Sigmoid colon (tissue), 4 donors: ENCODE results near the gene NUFIP1.

Experiments used
- EP300 ChIP-seq, 4 donors: sonication (generic); formaldehyde crosslinking; IDR thresholded peaks; one replicate each; pipeline ENCODE4 v1.6.1; 2017; ENCODE audit warnings: antibody characterized with exemption in 4 of 4
- POLR2A ChIP-seq, 2 donors: fragments of 450-650 bp; IDR thresholded peaks; one replicate each; pipeline ENCODE4 v1.6.1; 2016; ENCODE audit warnings: antibody characterized with exemption in 2 of 2, mild to moderate bottlenecking in 2 of 2, moderate library complexity in 2 of 2
- TF ChIP-seq, protein P1 (sequence below), 4 experiments: fragments of 450-650 bp in 3 of 4; fragments of 200-600 bp in 1 of 4; IDR thresholded peaks; one replicate each; pipeline ENCODE4 v1.5.1; 2016 to 2019; ENCODE audit warnings: antibody characterized with exemption in 4 of 4, mild to moderate bottlenecking in 3 of 4, moderate library complexity in 2 of 4

DNA sequence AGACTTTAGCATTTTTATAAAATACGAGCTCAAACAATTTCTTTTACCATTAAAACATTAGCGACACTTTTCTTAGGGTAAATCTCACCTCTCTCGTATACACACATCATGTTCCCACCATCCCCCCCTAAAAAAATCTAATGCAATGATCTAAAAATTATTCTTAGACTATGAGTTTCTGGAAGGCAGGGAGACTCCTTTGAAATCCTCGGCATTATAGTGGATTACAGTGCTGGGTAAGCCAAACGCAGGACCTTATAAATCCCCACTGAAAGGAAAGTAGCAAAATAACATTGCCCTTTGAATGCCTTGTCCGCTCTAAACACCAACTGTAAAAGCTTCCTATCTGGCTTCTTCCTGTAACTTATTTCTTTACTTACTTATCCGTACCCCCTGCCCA lies 35.0 kb downstream of the NUFIP1 start:
- TF ChIP-seq, protein P1, sequence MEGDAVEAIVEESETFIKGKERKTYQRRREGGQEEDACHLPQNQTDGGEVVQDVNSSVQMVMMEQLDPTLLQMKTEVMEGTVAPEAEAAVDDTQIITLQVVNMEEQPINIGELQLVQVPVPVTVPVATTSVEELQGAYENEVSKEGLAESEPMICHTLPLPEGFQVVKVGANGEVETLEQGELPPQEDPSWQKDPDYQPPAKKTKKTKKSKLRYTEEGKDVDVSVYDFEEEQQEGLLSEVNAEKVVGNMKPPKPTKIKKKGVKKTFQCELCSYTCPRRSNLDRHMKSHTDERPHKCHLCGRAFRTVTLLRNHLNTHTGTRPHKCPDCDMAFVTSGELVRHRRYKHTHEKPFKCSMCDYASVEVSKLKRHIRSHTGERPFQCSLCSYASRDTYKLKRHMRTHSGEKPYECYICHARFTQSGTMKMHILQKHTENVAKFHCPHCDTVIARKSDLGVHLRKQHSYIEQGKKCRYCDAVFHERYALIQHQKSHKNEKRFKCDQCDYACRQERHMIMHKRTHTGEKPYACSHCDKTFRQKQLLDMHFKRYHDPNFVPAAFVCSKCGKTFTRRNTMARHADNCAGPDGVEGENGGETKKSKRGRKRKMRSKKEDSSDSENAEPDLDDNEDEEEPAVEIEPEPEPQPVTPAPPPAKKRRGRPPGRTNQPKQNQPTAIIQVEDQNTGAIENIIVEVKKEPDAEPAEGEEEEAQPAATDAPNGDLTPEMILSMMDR (IDR thresholded peaks at IDR 0.05), result no peak
- no peak for TF ChIP-seq POLR2A (IDR thresholded peaks at IDR 0.05)
- no peak for TF ChIP-seq EP300 (IDR thresholded peaks at IDR 0.05)
